GM20000 (cell line): ENCODE results near the gene HOXA13.

Experiments used
- DNase-seq: peaks from one replicate; pipeline ENCODE4 v3.0.0; 2012; ENCODE audit warnings: low spot score
- TF ChIP-seq, protein P1 (sequence below): IDR thresholded peaks from 2 replicates; pipeline ENCODE4 v1.5.1; 2012; ENCODE audit warnings: mild to moderate bottlenecking, control low read depth; ENCODE audit errors: extremely low read depth, missing control alignments

The HOXA13 gene

DNA sequence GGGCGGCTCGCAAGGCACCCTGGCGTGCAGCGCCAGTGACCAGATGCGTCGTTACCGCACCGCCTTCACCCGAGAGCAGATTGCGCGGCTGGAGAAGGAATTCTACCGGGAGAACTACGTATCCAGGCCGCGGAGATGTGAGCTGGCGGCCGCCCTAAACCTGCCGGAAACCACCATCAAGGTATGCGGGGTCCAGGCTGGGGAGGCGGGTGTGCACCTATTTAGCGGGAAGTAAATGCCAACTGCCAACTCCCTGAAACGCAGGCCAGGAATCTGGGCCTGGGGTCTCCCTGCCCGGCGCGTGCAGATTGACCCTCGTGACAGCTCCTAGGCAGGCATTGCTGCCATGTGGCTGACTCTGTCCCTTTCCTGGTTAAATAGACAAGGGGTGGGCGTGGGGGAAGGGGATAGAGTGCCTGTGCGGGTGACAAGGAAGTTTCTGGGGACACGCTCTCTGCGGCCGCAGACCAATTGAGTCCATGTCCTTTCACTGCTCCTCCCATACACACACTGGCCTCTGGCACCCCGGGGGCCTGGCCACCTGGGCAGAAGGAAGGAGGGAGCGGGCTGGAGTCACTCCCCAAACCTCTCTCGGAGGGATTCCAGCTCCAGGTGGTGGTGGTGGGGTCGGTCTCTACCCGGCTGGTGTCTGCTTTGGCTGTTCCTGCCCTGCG lies 45.4 kb upstream of the HOXA13 start:
- DNase-seq: peak; percentile 31
- TF ChIP-seq, protein P1, sequence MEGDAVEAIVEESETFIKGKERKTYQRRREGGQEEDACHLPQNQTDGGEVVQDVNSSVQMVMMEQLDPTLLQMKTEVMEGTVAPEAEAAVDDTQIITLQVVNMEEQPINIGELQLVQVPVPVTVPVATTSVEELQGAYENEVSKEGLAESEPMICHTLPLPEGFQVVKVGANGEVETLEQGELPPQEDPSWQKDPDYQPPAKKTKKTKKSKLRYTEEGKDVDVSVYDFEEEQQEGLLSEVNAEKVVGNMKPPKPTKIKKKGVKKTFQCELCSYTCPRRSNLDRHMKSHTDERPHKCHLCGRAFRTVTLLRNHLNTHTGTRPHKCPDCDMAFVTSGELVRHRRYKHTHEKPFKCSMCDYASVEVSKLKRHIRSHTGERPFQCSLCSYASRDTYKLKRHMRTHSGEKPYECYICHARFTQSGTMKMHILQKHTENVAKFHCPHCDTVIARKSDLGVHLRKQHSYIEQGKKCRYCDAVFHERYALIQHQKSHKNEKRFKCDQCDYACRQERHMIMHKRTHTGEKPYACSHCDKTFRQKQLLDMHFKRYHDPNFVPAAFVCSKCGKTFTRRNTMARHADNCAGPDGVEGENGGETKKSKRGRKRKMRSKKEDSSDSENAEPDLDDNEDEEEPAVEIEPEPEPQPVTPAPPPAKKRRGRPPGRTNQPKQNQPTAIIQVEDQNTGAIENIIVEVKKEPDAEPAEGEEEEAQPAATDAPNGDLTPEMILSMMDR: no peak

DNA sequence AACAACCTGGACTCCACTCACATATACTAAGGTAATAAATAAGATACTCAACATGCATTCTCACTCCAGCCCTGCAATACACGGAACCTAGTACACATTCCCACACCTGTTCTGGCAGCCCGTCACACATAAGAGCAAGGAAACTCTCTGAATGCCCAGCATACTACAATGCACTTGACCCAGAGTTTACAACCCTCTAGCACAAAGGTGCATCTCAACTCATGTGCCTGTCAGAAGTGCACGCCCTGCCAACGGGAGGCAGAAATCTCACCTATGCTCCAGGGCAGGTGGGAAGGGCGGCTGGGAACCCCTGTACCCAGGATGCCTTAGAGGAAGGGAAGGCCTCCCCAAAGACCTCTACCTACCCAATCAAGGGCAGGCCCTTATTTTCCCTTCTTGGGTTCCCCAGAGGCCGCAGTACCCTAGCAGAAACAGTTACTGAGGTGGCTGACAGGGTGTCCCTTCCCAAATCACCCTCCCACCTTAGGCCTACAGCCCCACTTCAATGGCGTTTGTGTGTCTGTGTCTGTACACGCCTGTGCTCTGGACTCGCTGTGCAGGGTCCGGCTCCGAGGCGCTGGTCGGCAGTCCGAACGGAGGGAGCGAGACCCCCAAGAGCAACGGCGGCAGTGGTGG lies 44.7 kb upstream of the HOXA13 start:
- peak; percentile 40 for DNase-seq
- TF ChIP-seq, protein P1: no peak

DNA sequence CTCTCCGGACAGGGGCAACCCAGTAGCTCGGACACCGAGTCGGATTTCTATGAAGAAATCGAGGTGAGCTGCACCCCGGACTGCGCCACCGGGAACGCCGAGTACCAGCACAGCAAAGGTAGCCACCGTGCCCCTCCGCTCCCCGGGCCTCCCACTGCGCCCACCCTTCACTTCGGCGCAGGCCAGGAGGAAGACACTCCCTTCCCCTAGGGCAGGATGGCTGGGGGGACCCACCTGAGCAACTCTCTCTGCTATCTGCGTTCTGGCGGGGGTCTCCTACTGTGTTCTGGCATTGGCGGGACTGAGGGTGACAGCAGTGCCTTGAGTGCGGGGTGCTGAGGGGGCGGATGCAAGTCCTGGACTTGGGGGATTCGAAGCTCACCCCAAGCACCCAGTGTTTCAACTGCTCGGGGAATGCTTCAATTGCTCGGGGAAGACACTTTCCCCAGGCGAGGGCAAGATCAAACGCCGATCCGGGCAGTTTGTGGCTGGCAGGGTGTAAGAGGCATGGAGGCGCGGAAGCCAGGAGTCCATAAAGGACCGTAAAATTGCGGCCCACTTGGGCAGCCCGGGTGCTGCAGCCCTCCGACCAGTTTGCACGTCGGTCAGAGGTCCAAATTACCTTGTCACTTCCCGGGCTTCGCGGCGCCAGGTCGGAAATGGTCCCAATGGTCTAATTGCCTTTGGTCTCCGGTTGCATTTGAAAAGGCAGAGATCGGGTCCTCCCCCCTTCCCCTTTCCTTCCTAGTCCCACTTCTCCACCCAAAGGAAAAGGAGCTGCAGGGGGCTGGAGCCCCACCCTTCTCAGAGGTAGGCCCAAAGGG lies 43.7 kb upstream of the HOXA13 start:
- DNase-seq: peak; percentile 29
- TF ChIP-seq, protein P1: no peak

DNA sequence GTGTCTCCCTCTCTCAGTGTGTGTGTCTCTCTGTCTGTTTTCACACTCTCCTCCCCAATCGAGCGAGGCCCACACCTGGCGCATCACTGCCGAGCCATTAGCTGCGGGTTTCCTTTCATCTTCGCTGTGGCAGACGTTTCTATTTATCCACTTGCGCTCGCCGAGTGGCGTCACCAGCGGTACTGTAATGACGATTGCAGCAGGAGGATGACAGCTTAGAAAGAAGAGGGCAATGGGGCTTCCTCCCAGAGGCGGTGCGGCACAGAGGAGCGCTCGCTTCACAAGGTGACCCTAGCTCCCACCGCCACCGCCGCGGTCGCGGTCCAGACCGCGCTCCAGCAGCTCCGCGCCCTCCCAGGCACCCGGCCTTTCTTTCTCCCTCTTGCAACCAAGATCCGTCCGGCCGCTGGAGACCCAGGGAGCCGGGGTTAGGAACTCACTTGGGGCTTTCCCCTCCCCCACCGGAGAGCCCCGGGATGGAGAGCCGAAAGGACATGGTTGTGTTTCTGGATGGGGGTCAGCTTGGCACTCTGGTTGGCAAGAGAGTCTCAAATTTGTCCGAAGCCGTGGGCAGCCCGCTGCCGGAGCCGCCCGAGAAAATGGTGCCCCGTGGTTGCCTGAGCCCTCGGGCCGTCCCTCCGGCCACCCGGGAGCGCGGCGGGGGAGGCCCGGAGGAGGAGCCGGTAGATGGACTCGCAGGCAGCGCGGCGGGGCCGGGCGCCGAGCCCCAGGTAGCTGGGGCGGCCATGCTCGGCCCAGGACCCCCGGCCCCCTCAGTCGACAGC lies 42.9 kb upstream of the HOXA13 start, which contains the start of gene EVX1:
Gene EVX1 (plus strand): TSS at position 248 of the 785 bp plus-strand sequence. CDS start 229 bp downstream, at position 477.
- peak; percentile 27 for DNase-seq
- TF ChIP-seq, protein P1: no peak

DNA sequence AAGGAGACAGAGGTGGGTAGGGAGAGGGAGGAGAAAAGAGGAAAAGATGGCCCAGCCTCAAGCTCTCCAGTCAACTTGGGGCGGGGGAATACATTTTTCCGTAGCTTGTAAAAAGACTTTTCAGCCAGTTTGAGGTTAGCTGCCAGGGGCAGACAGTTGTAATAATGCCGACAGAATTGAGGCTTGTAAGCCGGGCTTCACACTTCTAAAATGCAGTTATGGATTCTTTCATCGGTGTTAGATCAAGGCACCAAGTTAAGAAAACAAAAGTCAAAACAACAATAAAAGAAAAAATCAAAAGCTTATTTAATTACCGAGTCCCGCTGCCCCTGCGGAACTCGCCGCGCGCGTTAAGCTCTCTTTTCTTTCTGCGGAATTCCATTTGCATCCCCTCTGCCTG lies 42.3 kb upstream of the HOXA13 start:
- TF ChIP-seq, protein P1: no peak
- no peak for DNase-seq

DNA sequence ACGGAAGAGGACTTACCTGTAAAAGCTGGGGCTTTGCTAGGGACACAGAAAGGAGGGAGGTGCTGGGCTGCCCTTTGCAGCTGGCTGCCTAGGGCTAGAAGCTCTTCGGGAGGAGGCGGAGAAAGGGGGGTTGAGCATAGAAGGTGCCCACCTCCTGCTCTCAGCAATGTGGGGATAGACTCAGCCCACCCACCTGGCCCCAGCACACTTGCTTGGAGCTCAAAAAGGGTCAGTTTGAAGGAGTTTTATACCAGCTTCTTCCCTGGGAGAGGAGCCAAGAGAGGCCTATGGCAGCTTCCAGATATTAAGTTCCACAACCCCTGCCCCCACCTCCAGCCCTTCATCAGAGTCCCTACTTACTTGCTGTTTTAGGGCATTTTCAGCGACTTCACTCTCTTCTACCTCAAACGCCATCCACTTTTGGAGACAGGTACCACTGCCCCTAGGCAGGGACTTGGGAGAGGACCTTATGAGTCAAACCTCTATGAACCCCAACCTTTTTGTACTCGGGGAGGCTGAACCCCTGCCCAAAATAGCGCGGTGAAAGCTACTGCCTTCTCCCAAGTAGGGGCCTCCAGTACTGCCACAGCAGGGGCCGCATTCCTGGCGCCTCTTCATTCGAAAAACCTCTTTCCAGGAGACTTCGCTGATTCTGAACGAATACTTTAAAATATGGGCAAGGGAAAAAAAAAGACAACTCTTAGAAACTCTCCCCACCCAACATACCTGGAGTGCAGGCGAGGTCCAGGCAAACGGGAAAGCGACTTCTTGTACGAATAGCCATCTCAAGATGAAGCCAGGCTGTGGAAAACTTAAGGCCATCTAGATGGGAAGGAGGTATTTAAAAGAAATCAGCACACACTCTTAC lies 41.5 kb upstream of the HOXA13 start:
- TF ChIP-seq, protein P1: no peak
- no peak for DNase-seq
